HG03565 (cell line): ENCODE measurements around the gene EGFL8.
"Not testable (repeated sequence)": the region's sequence is repeated elsewhere in the genome, so short reads cannot be mapped to it uniquely, and the experiment has no call there.

Experiments used
- ATAC-seq: cut with Tn5 transposase; IDR thresholded peaks from one replicate; pipeline ENCODE4 v1.9.1; 2021; ENCODE audit warnings: mild to moderate bottlenecking, moderate library complexity; ENCODE audit not compliant: unreplicated experiment

EGFL8 gene

GRCh38 chr6:32194825-32195651 is 30.6 kb downstream of the EGFL8 start:
- peak; percentile 63 for ATAC-seq

- no peak for ATAC-seq
Observed at GRCh38 chr6:32195652-32195901, 31.2 kb downstream of the EGFL8 start.

- ATAC-seq: peak; percentile 75
Observed at GRCh38 chr6:32195902-32196681, 31.7 kb downstream of the EGFL8 start.

DNA sequence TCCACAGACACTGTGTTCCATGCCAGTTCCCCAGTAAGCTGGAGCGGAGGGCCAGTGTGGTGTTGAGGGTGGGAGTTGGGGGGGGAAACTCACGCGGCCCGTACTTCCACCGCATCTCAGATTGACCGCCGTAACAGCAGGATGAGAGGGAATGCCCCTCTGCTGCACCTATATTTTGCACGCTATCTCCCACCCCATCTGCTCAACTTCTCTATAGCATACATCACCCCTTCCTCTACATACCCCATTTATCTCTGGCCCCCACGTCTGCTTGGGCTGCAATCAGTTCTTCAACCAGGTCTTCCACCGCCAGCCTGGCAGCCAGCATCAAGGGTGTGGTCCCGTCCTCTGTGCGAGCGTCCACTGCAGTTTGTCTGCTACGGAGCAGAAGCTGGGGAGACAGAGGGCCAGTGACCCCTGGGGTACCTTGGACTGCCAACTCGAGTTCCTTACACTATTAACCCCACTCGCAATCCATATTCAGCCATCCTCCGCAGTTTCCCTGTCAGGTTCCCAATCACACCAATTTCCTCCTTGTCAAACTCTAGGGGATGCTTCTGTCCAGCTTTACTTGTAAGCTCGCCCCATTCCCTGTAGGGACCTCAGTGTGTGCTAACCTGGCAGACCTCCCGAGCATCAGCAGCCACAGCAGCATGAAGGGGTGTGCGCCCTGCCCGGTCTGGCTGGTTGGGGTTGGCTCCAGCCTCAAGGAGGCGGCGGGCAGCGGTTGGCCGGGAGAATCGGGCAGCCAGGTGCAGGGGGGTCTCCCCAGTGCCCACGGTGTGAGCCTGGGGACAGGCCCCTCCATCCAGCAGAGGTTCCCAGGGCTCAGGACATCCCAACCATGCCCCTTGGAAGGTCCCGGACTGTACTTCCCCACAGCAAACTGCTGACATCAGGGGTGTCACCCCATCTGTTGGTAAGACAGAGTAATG is 32.6 kb downstream of the EGFL8 start:
- ATAC-seq: no peak

DNA sequence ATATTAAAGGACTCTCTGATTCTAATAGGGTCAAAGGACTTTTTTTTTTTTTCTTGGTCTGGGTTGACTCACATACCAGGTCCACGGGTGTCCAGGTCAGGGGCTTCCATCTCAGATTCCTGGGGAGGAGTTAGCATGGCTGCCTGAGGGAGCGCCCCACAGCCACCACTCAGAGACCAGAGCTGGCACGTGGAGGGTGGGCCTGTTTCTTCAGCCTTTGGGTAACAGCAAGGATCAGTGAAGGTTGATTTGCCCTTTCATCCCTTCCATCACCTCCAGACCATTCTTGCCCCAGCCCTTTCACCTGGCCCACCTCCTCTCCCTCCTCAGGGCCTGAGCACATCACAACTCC is 33.9 kb downstream of the EGFL8 start:
- ATAC-seq: no peak

DNA sequence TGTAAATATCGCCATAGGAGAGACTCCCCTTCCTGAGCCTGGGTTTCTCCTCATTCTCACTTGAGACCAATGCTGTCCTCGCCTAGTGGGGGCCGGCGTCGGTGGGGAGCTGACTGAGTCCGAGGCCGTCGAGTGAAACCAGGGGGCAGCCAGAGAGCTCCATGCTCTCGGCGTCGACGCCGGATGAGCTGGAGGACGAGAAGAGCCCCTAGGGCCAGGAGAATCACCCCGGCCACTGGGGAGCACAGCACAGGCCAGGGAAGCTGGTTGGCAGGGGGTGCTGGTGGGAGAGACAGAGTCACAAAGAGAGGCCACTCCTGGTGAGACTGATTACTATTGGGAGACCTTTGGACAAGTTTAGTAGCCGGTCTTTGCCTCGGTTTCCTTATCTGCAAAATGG is 34.5 kb downstream of the EGFL8 start:
- no peak for ATAC-seq

DNA sequence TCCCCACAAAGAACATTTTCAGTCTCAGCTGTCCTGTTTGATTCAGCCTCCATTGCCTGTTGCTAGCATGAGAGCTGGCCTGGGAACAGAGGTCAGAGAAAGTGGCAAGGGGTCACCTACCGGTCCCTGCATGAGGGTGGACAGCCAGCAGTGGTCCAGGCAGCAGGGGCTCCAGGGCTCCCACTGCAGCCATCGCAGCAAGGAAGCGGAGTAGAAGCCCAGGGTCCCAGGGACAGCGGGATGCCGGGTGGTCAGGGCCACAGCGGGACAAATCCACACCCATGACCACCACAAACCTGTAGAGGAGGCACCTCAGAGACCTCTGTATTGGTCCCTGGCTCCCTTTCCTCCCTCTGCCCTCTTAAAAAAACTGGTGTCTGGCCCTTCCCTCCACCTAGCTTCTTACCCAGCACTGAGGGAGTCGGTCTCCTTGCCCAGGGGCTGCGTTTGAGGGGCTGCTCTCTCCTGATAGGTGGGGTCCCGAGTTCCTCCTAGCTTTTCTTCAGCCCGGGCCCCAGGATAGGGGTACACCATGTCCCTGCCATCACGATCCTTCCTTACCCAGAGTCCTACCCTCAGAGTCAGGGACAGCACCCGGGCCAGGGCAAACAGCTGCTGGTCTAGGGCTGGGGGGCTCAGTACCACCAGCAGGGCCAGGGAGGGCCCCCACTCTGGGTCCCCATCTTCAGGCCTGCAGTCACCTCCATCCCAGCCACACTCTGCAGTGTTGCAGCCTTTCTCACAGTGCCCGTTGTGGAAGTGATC is 36.5 kb downstream of the EGFL8 start:
- no peak for ATAC-seq

- no peak for ATAC-seq
Observed at GRCh38 chr6:32202186-32202585, 37.8 kb downstream of the EGFL8 start.

DNA sequence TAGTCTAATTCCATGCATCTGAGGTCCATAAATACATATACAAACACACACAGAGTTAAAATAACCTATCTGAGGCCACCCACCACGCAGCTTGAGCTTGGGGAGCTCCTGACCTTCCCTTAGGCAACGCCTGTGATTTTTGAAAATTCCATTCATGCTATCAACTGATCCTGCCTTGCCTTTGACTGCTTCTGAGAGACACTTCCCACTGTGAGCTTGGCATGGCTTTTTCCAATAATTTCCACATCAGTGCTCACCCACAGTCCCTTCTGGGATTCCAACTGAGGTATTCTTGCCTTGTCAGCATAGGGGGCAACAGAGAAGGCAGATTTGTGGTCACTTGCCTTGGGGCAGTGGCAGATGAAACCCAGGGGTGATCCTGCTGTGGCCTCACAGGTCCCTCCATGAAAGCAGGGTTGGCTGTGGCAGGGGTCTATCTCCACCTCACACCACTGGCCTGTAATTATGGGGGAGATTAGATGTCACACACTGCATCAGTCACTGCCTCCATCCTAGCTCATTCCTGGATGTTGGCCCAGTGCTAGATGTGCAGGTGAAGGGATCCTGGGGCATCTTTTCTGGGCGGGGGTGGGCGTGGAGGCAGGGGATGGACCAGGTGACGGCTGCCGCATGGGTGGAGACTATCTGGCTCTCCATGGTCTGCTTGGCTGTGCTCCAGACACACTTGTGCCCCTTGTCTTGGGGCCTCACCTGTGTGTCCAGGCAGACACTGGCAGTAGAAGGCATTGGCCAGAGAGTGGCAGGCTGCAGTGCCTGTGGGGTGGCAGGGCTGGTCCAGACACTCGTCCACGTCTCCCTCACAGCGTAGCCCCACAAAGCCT is 39.3 kb downstream of the EGFL8 start:
- no peak for ATAC-seq

GRCh38 chr6:32204268-32204715 is 39.9 kb downstream of the EGFL8 start:
- no peak for ATAC-seq

GRCh38 chr6:32208996-32209395 is 44.6 kb downstream of the EGFL8 start:
- ATAC-seq: no peak

DNA sequence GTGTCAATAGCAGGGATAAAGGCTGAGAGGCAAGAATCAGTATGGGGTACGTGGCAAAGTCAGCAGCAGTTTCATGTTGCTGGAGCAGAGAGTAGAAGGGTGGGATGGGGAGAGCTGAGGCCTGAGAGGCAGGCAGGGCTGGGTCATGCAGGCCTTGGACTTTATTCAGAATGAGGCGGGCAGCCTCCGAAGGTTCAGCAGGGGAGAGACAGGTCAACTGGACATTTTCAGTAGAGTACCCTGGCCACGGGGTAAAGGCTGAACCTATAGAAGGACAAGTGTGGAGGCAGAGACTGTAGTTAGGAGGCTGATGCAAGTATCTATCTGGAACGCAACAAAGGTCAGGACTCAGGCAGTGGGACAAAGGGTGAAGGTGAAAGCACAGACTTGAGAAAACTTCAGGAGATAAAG is 45.8 kb downstream of the EGFL8 start:
- ATAC-seq: no peak

DNA sequence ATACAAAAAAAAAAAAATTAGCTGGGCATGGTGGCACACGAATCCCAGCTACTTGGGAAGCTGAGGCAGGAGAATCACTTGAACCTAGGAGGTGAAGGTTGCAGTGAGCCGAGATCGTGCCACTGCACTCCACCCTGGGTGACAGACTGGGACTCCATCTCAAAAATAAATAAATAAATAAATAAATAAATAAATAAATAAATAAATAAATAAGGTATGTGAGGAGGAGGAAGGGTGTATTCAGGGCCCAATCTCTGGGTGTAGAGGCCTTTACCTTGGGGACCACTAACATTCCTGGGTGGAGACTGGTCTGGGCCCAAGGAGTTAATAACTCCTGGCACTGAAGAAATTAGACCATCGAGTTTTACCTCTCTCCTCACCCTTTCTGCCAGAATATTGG is 47.0 kb downstream of the EGFL8 start:
- not testable (repeated sequence) for ATAC-seq

DNA sequence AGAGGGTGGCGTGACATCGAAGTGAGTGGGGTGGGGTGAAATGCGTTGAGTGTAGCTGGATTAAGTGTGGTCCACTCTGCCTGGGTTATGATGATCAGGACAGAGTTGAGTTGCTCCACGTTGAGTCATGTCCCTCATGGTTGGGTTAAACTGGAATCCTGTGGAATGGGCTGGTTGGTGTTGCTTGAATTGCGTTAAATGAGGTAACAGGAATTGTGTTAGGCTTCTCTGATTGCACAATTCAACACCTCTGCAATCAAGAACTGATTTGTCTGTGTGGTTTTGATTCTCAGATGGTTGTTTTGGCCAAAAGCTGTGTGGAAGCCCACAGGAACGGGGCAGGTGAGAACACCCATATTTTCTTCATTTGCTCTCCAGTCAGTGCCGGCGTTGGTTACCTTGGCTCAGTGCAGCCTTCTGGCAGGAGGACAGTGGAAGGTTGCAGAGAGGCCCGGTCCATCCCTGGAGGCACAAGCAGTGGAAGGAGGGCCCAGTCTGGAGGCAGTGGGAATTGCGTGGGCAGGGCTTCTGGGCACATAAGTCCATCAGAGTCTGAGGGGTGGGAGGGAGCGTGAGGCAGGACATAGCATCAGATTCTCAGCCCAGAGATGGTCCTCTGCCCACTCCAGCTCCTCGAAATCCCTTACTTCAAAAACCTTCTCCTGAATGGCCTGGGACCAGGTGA is 47.8 kb downstream of the EGFL8 start:
- ATAC-seq: no peak

GRCh38 chr6:32213649-32214048 is 49.3 kb downstream of the EGFL8 start:
- no peak for ATAC-seq

DNA sequence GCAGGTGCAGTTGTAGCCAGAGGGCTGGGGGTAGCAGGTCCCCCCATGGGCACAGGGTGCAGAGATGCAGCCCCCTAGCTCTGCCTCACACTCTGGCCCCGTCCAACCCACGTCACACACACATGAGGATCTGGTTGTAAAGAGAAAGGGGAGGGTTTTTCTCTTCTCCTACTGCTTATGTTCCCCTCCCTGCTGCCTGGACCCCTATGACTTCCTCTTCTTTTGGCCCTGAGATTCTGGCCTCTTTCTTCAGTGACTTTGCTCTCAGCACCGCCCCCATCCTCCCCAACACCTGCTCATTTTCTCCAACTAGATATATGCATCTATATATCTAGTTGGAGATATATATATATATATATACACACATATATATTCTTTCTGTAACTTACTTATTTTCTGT is 49.7 kb downstream of the EGFL8 start:
- no peak for ATAC-seq

DNA sequence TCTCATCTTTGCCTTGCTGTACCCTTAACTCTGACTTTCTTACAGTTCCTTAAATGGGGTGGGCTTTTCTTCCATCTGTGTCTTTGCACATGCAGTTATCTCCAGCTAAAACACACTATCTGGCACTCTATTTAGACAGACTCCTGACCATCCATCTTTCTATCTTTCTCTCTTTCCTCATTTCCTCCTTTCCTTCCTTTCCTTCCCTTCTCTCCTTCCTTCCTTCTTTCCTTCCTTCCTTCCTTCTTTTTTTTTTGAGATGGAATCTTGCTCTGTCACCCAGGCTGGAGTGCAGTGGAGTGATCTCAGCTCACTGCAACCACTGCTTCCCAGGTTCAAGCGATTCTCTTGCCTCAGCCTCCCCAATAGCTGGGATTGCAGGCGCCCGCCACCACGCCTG is 51.2 kb downstream of the EGFL8 start:
- ATAC-seq: no peak

- no peak for ATAC-seq
Observed at GRCh38 chr6:32216285-32216684, 51.9 kb downstream of the EGFL8 start.

DNA sequence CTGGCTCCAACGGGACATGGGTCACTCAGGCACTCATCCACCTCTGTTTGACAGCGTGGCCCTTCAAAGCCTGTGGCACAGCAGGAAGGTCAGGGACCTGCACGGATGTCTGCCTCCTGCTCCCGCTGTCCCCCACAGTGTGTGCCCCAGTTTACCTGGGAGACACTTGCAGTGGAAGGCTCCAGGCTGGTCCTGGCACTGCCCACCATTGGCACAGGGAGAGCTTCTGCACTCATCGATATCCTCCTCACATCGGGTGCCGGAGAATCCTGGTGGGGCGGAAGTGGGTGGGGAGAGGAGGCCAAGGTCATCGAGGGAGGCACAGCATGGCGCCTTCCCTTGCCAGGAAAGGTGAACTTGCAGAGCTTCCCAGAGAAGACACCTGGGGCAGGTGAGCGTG is 52.6 kb downstream of the EGFL8 start:
- no peak for ATAC-seq
